OCI-LY7 (cell line): ENCODE data around the gene CALY. TPM values are rescaled to one million over a fixed set of nuclear protein-coding genes. Genes with fewer than 3 reads are reported as not detected.

Source experiments
- BruUV-seq: library from RNA; stranded (reverse); fragments of 400-500 nt; replicated peaks from 2 replicates; lab custom pipeline; 2021; lab: Mats Ljungman, UMichigan
- CTCF ChIA-PET: fragments of 300-600 bp; sonication (Branson Sonifier 250); formaldehyde crosslinking; loops from one replicate; lab custom pipeline; 2022; ENCODE audit warnings: antibody characterized with exemption; ENCODE audit not compliant: unreplicated experiment; lab: Charles Lee
- POLR2A ChIA-PET: fragments of 300-600 bp; sonication (Branson Sonifier 250); formaldehyde crosslinking; loops from one replicate; lab custom pipeline; 2022; ENCODE audit warnings: antibody characterized with exemption; lab: Charles Lee
- DNase-seq: peaks from one replicate; pipeline ENCODE4 v3.0.0-alpha.2; 2015; ENCODE audit warnings: low spot score
- H2AFZ ChIP-seq: fragments of 200-600 bp; sonication (generic), shearing (Covaris generic); 2 replicates; pipeline ENCODE4 v1.6.1; 2014; ENCODE audit warnings: mild to moderate bottlenecking, antibody characterized with exemption, low read length, moderate library complexity
- H3K27ac ChIP-seq: fragments of 200-600 bp; sonication (generic); 2 replicates; pipeline ENCODE4 v1.5.1; 2014; ENCODE audit warnings: mixed run types, low read depth, mild to moderate bottlenecking, moderate library complexity, low read length, inconsistent platforms; ENCODE audit not compliant: poor library complexity, severe bottlenecking
- H3K36me3 ChIP-seq: fragments of 200-600 bp; sonication (generic); 2 replicates; pipeline ENCODE4 v1.6.1; 2014; ENCODE audit warnings: mild to moderate bottlenecking, antibody characterized with exemption, low read length, moderate library complexity, mixed read lengths; ENCODE audit not compliant: insufficient read depth
- H3K4me1 ChIP-seq: fragments of 200-600 bp; sonication (generic); 2 replicates; pipeline ENCODE4 v1.5.1; 2014; ENCODE audit warnings: mild to moderate bottlenecking, low read length; ENCODE audit not compliant: insufficient read depth, poor library complexity, severe bottlenecking
- H3K4me2 ChIP-seq: fragments of 200-600 bp; sonication (generic); 2 replicates; pipeline ENCODE4 v1.6.1; 2014; ENCODE audit warnings: mild to moderate bottlenecking, low read length
- H3K4me3 ChIP-seq: fragments of 200-600 bp; sonication (generic); 2 replicates; pipeline ENCODE4 v1.5.1; 2014; ENCODE audit warnings: mild to moderate bottlenecking, low read depth, low read length; ENCODE audit not compliant: poor library complexity, severe bottlenecking
- H3K79me2 ChIP-seq: fragments of 200-600 bp; sonication (generic); 2 replicates; pipeline ENCODE4 v1.6.1; 2016; ENCODE audit warnings: low read depth, mild to moderate bottlenecking, low read length, moderate library complexity, mixed read lengths; ENCODE audit not compliant: insufficient read depth
- H3K9me2 ChIP-seq: fragments of 200-600 bp; sonication (generic); 2 replicates; pipeline ENCODE4 v1.6.1; 2016; ENCODE audit warnings: mild to moderate bottlenecking, low read length, mixed read lengths; ENCODE audit not compliant: insufficient read depth
- H3K9me3 ChIP-seq: fragments of 200-600 bp; sonication (generic); 2 replicates; pipeline ENCODE4 v1.6.1; 2014; ENCODE audit warnings: mild to moderate bottlenecking, mixed run types, low read length, mixed read lengths
- H4K20me1 ChIP-seq: fragments of 200-600 bp; sonication (generic); 2 replicates; pipeline ENCODE4 v1.6.1; 2014; ENCODE audit warnings: mild to moderate bottlenecking, antibody characterized with exemption, low read length, moderate library complexity, mixed read lengths; ENCODE audit not compliant: insufficient read depth
- CTCF ChIP-seq: fragments of 200-600 bp; sonication (generic); conservative IDR thresholded peaks from 2 replicates; pipeline ENCODE4 v1.5.1; 2014; ENCODE audit warnings: mild to moderate bottlenecking, antibody characterized with exemption, low read length, moderate library complexity, mixed read lengths
- EZH2phosphoT487 ChIP-seq: fragments of 200-600 bp; sonication (generic); IDR thresholded peaks from 2 replicates; pipeline ENCODE4 v1.6.1; 2018; ENCODE audit warnings: low read depth, borderline replicate concordance, mild to moderate bottlenecking, mixed run types, antibody characterized with exemption, low read length, moderate library complexity, mixed read lengths
- intact Hi-C: fragments of 100-400 bp; cut with micrococcal nuclease; formaldehyde crosslinking; loops from one replicate; pipeline ENCODE4 v1.10.0; 2022; ENCODE audit not compliant: unreplicated experiment
- total RNA-seq, 2 experiments: library from RNA; depleted of rRNA in 1 of 2; stranded (reverse); fragments of >200 nt in 1 of 2; shearing (Covaris generic) in 1 of 2; gene quantifications; 2 replicates each; pipeline ENCODE4 v1.2.3, GENCODE V29; 2014 to 2022

The CALY gene
- total RNA-seq, 2 experiments from 2014 or later = not detected

- no peak for DNase-seq
- Histone ChIP-seq H3K36me3 (no peaks in the 10 kb centered on the region), H3K4me1 (no peaks in the 10 kb centered on the region), H3K9me3 (no peaks in the 10 kb centered on the region; the same call in 1 of the 2 replicates), H2AFZ (no peak overlapping the region), H3K9me2 (no peaks in the 10 kb centered on the region), H3K4me3 (no peak overlapping the region), H3K79me2 (no peaks in the 10 kb centered on the region), H4K20me1 (no peaks in the 10 kb centered on the region), H3K27ac (no peak overlapping the region), H3K4me2 (no peak overlapping the region)
- TF ChIP-seq CTCF (no peak), EZH2phosphoT487 (no peak)
- CTCF ChIA-PET = no interaction called here
- POLR2A ChIA-PET = no interaction called here
- intact Hi-C loops = no loop called here
- no TSS peak for BruUV-seq
Observed at GRCh38 chr10:133332936-133333699, 3.6 kb downstream of the CALY start.

GRCh38 chr10:133329491-133330202 lies 7.0 kb downstream of the CALY start:
- H3K27ac ChIP-seq = no peak overlapping the region
- intact Hi-C loops = loop anchor here (2.0 kb wide), 2 partner anchors 59 to 167 kb away; no protein-coding TSS in a partner anchor
- no peaks in the 10 kb centered on the region for H3K9me3 ChIP-seq
- H3K4me2 ChIP-seq = peak overlapping the region; percentile 18; the same call in 1 of the 2 replicates
- H4K20me1 ChIP-seq = no peaks in the 10 kb centered on the region
- DNase-seq = peak; percentile 88
- peaks cover 8% of the 10 kb centered on the region for H3K4me1 ChIP-seq
- no peaks in the 10 kb centered on the region for H3K79me2 ChIP-seq
- no peak overlapping the region for H3K4me3 ChIP-seq
- no peaks in the 10 kb centered on the region for H3K36me3 ChIP-seq
- ChIA-PET CTCF (interaction anchor here (0.6 to 1.2 kb wide), 4 partner anchors 22 to 63 kb away, joined by 3 to 4 read pairs (median 3); no protein-coding TSS in a partner anchor), POLR2A (interaction anchor here (1.5 kb wide), 1 partner anchor 61 kb away, joined by 7 read pairs; no protein-coding TSS in a partner anchor)
- BruUV-seq = no TSS peak
- TF ChIP-seq EZH2phosphoT487 (no peak), CTCF (peak; percentile 95)
- H3K9me2 ChIP-seq = no peaks in the 10 kb centered on the region
- no peak overlapping the region for H2AFZ ChIP-seq
